Small intestine (tissue), 16 donors: ENCODE data around the gene CXCL1. TPM values are rescaled to one million over a fixed set of nuclear protein-coding genes. Genes with fewer than 3 reads are reported as not detected.

Source experiments
- DNase-seq, 2 donors: peaks; one replicate each; pipeline versions ENCODE4 v3.0.0 to v3.0.0-alpha.2; 2013
- FAIRE-seq: peaks from 2 replicates; lab custom pipeline; 2012; peaks lifted over from hg19 to GRCh38; lab: Jason Lieb, UNC
- H3K27ac ChIP-seq, 3 donors: one replicate each; pipeline ENCODE4 v1.5.1; 2013; ENCODE audit warnings: low read length in 2 of 3, mild to moderate bottlenecking in 2 of 3, control low read depth in 1 of 3, inconsistent platforms in 1 of 3, low read depth in 1 of 3, moderate library complexity in 1 of 3
- H3K27me3 ChIP-seq, 3 donors: one replicate each; pipeline ENCODE4 v1.6.1; 2013; ENCODE audit warnings: low read length in 3 of 3, inconsistent platforms in 1 of 3; ENCODE audit not compliant: control insufficient read depth in 3 of 3, insufficient read depth in 3 of 3
- H3K36me3 ChIP-seq, 3 donors: one replicate each; pipeline ENCODE4 v1.6.1; 2013; ENCODE audit warnings: low read length in 3 of 3, inconsistent platforms in 1 of 3, low read depth in 1 of 3, mild to moderate bottlenecking in 1 of 3, moderate library complexity in 1 of 3; ENCODE audit not compliant: control insufficient read depth in 3 of 3, insufficient read depth in 2 of 3
- H3K4me1 ChIP-seq, 3 donors: one replicate each; pipeline ENCODE4 v1.6.1; 2013; ENCODE audit warnings: low read length in 2 of 3, inconsistent platforms in 1 of 3, low read depth in 1 of 3, mild to moderate bottlenecking in 1 of 3, moderate library complexity in 1 of 3; ENCODE audit not compliant: control insufficient read depth in 3 of 3, insufficient read depth in 2 of 3
- H3K4me3 ChIP-seq, 3 donors: one replicate each; pipeline ENCODE4 v1.5.1; 2013; ENCODE audit warnings: low read length in 3 of 3, control low read depth in 1 of 3, inconsistent platforms in 1 of 3, low read depth in 1 of 3, mild to moderate bottlenecking in 1 of 3, moderate library complexity in 1 of 3
- H3K9me3 ChIP-seq, 2 donors: one replicate each; pipeline ENCODE4 v1.6.1; 2013; ENCODE audit warnings: low read depth in 1 of 2, low read length in 1 of 2; ENCODE audit not compliant: control insufficient read depth in 2 of 2, insufficient read depth in 1 of 2
- WGBS, 3 donors: extraction: QIAGEN DNeasy Blood & Tissue Kit; methylation state at CpG; one replicate each; pipeline ENCODE4 v1.1.7; 2013; 5-methylcytosine and 5-hydroxymethylcytosine counted together
- long read RNA-seq, 10 donors: transcript quantifications; one replicate each; lab custom pipeline, GENCODE V29; 2026
- polyA plus RNA-seq, 4 donors: library from polyadenylated mRNA; stranded (reverse) in 3 of 4; unstranded in 1 of 4; fragments of 200-250 nt in 3 of 4; fragments of 120-200 nt in 1 of 4; gene quantifications; one replicate each; pipeline versions ENCODE4 v1.2.1 to v1.2.3, GENCODE V29; 2013
- donor health status: healthy with polysubstance abuse.
- donor health status: control.
- donor health status: control.
- donor health status: Bipolar disorder and iron deficiency.
- donor health status: healthy.

The CXCL1 gene
- polyA plus RNA-seq, result 10 to 100 TPM in 2 of 4 donors, 1 to 10 TPM in 2; 2.9 to 13.8 (median 10.1) TPM
- long read RNA-seq, donor 1, transcript CXCL1-201 (4 exons, 1,097 nt), result major isoform, 5 of 5 reads
- long read RNA-seq, donor 1, partial matches to known transcripts, result 0 of 5 reads
- long read RNA-seq, donor 1, other reads (novel, unspliced or antisense), result 0 of 5 reads
- long read RNA-seq, donor 2, result 0 reads
- long read RNA-seq, donor 3, partial matches to known transcripts, result 0 of 2 reads
- long read RNA-seq, donor 3, other reads (novel, unspliced or antisense), result 0 of 2 reads
- long read RNA-seq, donor 4, result 0 reads
- long read RNA-seq, donor 5, partial matches to known transcripts, result 0 of 1 reads
- long read RNA-seq, donor 5, other reads (novel, unspliced or antisense), result 0 of 1 reads
- long read RNA-seq, donor 6, partial matches to known transcripts, result 0 of 1 reads
- long read RNA-seq, donor 6, other reads (novel, unspliced or antisense), result 0 of 1 reads
- long read RNA-seq, donor 7, partial matches to known transcripts, result 26 of 30 reads
- long read RNA-seq, donor 7, other reads (novel, unspliced or antisense), result 0 of 30 reads
- long read RNA-seq, donor 8, result 0 reads
- long read RNA-seq, donor 9, partial matches to known transcripts, result 0 of 1 reads
- long read RNA-seq, donor 9, other reads (novel, unspliced or antisense), result 0 of 1 reads
- long read RNA-seq, donor 10, partial matches to known transcripts, result 0 of 1 reads
- long read RNA-seq, donor 10, other reads (novel, unspliced or antisense), result 0 of 1 reads

DNA sequence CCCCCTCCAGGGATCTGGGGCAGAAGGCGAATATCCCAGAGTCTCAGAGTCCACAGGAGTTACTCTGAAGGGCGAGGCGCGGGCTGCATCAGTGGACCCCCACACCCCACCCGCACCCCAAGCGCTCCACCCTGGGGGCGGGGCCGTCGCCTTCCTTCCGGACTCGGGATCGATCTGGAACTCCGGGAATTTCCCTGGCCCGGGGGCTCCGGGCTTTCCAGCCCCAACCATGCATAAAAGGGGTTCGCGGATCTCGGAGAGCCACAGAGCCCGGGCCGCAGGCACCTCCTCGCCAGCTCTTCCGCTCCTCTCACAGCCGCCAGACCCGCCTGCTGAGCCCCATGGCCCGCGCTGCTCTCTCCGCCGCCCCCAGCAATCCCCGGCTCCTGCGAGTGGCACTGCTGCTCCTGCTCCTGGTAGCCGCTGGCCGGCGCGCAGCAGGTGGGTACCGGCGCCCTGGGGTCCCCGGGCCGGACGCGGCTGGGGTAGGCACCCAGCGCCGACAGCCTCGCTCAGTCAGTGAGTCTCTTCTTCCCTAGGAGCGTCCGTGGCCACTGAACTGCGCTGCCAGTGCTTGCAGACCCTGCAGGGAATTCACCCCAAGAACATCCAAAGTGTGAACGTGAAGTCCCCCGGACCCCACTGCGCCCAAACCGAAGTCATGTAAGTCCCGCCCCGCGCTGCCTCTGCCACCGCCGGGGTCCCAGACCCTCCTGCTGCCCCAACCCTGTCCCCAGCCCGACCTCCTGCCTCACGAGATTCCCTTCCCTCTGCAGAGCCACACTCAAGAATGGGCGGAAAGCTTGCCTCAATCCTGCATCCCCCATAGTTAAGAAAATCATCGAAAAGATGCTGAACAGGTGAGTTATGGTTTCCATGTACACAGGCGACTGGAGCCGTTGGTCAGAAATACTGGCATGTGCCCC lies at the start of gene CXCL1:
TSS of gene CXCL1 (plus strand) at position 264 of the 926 bp plus-strand sequence. CDS start at position 342, 78 bp downstream.
- H3K4me3 ChIP-seq, result peak within 1 kb of the TSS; percentile 48 to 73 (median 64)
- peak; percentile 58 to 81 for DNase-seq
- no peaks in the 10 kb centered on the region for H3K36me3 ChIP-seq
- H3K9me3 ChIP-seq, result no peaks in the 10 kb centered on the region
- H3K27me3 ChIP-seq, result no peaks in the 10 kb centered on the region
- 8 to 10% (median 8%) methylated on average over 55 to 61 of the region's 61 CpGs for WGBS, 3 donors
- H3K27ac ChIP-seq, result peak within 1 kb of the TSS in 2 of 3 donors; percentile 57 to 74
- peaks cover 0 to 10% (median 0%) of the 10 kb centered on the region in 3 donors for H3K4me1 ChIP-seq
- no peak for FAIRE-seq

DNA sequence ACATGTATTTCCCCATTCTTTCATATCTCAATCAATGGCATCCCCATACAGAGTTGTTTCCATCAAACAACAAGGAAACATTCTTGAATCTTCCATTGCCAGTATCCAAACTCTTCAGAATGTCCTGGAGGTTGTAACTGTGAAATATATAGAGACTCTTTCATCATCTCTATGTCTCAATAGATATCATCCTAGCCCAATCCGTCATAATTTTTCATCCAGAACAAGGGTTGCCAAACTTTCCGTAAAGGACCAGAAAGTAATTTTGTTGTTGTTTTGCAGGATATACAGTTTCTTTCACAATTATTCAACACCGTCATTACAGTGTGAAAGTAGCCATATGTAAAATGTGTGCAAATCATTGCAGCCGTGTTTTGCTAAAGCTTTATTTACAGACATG lies 47.9 kb upstream of the CXCL1 start:
- no peak for FAIRE-seq
- 87 to 91% (median 89%) methylated on average over 4 of the region's 4 CpGs for WGBS, 3 donors
- Histone ChIP-seq H3K27ac (no peak overlapping the region), H3K4me1 (no peaks in the 10 kb centered on the region), H3K9me3 (no peaks in the 10 kb centered on the region), H3K27me3 (no peaks in the 10 kb centered on the region), H3K4me3 (no peak overlapping the region), H3K36me3 (no peaks in the 10 kb centered on the region)
- DNase-seq, result no peak

DNA sequence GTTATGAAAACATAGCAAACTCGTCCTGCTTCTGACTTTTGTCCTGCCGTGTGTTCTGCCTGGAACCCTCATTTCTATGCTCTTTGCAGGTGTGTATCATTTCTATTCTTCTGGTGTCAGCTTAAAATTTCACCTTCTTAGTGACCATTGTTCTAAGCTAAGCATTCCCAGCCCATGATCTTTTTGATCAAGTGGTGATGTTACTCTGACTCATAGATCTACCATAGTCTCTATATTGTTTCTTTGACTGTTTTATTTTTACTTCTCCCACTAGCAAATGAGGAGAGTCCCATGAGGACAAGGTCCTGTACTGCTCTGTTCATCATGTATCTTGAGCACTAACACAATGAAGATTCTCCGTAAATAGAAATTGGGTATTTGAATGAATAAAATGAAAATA lies 46.8 kb upstream of the CXCL1 start:
- FAIRE-seq, result no peak
- 76 to 79% (median 77%) methylated on average over 3 of the region's 3 CpGs for WGBS, 3 donors

DNA sequence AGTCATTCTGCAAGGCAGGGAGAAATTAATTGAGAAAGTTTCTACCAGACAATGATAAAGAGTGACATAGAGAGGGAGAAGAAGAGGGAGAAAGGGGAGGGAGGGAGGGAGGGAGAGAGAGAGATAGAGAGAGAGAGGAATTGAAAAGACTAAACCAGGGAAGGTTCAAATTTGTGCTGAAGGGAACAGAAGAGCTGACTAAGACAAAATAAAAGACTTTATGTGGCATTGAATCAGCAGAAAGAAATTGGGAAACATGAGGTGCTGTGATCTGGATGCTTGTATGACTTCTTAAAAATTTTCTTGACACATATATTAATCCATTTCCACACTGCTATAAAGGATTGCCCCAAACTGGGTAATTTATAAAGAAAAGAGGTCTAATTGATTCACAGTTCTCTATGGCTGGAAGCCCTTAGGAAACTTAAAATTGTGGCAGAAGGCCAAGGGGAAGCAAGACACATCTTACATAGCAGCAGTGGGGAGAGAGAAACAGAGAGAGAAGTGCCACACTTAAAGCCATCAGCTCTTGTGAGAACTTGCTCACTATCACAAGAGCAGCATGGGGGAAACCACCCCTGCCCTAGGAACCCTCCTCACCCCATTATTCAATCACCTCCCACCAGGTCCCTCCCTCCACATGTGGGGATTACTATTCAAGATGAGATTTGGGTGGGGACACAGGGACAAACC lies 46.2 kb upstream of the CXCL1 start:
- Histone ChIP-seq H3K27me3 (no peaks in the 10 kb centered on the region), H3K36me3 (no peaks in the 10 kb centered on the region)
- DNase-seq, result no peak

More for the DNA sequence above, 46.8 kb upstream of the CXCL1 start:
- DNase-seq, result no peak
- Histone ChIP-seq H3K9me3 (no peaks in the 10 kb centered on the region), H3K4me3 (no peak overlapping the region), H3K36me3 (no peaks in the 10 kb centered on the region), H3K4me1 (no peaks in the 10 kb centered on the region), H3K27ac (no peak overlapping the region), H3K27me3 (no peaks in the 10 kb centered on the region)

DNA sequence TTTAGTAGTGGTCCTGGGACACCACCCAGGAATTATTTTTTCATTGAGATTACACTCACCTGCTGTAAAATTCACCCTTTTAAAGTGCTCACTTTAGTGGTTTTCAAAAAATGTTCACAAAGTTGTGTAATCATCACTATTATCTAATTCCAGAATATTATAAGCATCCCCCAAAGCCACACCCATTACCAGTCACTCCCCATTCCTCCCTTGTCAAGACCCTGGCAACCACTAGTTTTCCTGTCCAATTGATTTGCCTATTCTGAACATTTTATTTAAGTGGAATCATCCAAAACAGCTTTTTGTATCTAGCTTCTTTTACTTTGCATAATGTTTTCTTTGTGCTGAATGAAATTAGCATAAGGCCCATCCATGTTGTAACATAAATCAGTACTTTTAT lies 45.4 kb upstream of the CXCL1 start:
- Histone ChIP-seq H3K4me3 (no peak overlapping the region), H3K4me1 (no peaks in the 10 kb centered on the region), H3K9me3 (no peaks in the 10 kb centered on the region), H3K27ac (no peak overlapping the region), H3K36me3 (no peaks in the 10 kb centered on the region), H3K27me3 (no peaks in the 10 kb centered on the region)
- FAIRE-seq (no peak), DNase-seq (no peak)

More for the DNA sequence above, 46.2 kb upstream of the CXCL1 start:
- Histone ChIP-seq H3K9me3 (no peaks in the 10 kb centered on the region), H3K27ac (no peak overlapping the region), H3K4me3 (no peak overlapping the region), H3K4me1 (no peaks in the 10 kb centered on the region)
- FAIRE-seq, result no peak

DNA sequence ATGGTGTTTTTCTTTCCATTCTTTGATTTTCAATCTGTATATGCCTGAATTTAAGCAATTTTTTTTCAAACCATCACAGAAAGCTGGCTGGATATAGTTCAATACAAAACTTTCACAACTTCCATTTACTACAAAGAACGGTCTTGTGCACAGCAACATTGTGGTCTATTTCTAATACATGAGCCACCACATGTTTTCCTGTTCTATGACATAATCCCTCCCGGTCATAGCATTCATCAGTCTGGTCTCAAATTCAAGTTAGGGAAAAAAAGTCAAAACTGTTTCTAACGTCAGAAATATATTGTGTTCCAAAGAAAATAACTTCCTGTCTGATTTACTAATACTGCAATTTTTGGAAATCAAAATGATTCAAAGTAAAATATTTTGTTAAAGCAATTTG lies 40.2 kb upstream of the CXCL1 start:
- H3K36me3 ChIP-seq, result no peaks in the 10 kb centered on the region
- no peak for FAIRE-seq
- H3K4me1 ChIP-seq, result no peaks in the 10 kb centered on the region
- 59 to 82% (median 64%) methylated on average over 3 of the region's 3 CpGs for WGBS, 3 donors
- no peak overlapping the region for H3K27ac ChIP-seq
- H3K27me3 ChIP-seq, result no peaks in the 10 kb centered on the region
- H3K9me3 ChIP-seq, result no peaks in the 10 kb centered on the region
- DNase-seq, result no peak
- H3K4me3 ChIP-seq, result no peak overlapping the region

DNA sequence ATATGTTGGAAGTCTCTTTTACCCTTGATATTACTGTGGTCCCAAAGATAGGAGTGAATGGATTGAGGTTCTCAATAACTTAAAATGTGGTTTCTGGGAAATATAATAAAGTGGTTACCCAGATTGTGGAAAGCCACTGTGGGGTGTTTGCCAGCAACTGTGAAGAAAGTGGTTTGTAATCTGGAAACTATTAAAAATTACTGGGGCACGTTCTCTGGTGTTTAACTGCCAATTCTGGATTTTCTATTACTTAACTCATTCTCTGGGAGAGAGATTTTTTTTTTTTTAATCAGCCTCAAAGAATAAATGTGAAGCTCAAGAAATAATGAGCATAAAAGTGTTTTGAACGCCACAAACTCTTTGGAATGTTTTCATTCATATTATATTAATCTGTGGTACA lies 37.6 kb upstream of the CXCL1 start:
- no peak for FAIRE-seq
- 66 to 73% (median 69%) methylated on average over 2 of the region's 2 CpGs for WGBS, 3 donors

More for the DNA sequence above, 37.6 kb upstream of the CXCL1 start:
- no peaks in the 10 kb centered on the region for H3K9me3 ChIP-seq
- no peaks in the 10 kb centered on the region for H3K4me1 ChIP-seq
- no peak overlapping the region for H3K4me3 ChIP-seq
- no peak for DNase-seq
- no peaks in the 10 kb centered on the region for H3K36me3 ChIP-seq
- H3K27me3 ChIP-seq, result peaks cover 0 to 5% (median 0%) of the 10 kb centered on the region in 3 donors
- no peak overlapping the region for H3K27ac ChIP-seq
